GM18498 (cell line): Measurements from ENCODE around the gene SHCBP1L.

Experiments
- ATAC-seq: cut with Tn5 transposase; IDR thresholded peaks from one replicate; pipeline ENCODE4 v1.9.1; 2021; ENCODE audit warnings: mild to moderate bottlenecking, moderate library complexity; ENCODE audit not compliant: unreplicated experiment

The SHCBP1L gene

GRCh38 chr1:182952677-182953444, at the start of gene SHCBP1L:
Gene SHCBP1L, minus strand, starts transcription at chr1:182953166. Its CDS starts 33 bp downstream, at chr1:182953133.
- ATAC-seq = no peak

- no peak for ATAC-seq
Measured at GRCh38 chr1:183002267-183002666, 49.3 kb upstream of the SHCBP1L start.

- ATAC-seq = no peak
Measured at GRCh38 chr1:183000167-183000962, 47.4 kb upstream of the SHCBP1L start.

- ATAC-seq = no peak
Measured at GRCh38 chr1:182998482-182998881, 45.5 kb upstream of the SHCBP1L start.

- ATAC-seq = no peak
Measured at GRCh38 chr1:182996816-182997215, 43.9 kb upstream of the SHCBP1L start.

- no peak for ATAC-seq
Measured at GRCh38 chr1:182995894-182996293, 42.9 kb upstream of the SHCBP1L start.

- ATAC-seq = no peak
Measured at GRCh38 chr1:182993746-182994145, 40.8 kb upstream of the SHCBP1L start.

GRCh38 chr1:182990413-182991144, 37.6 kb upstream of the SHCBP1L start:
- ATAC-seq = no peak

GRCh38 chr1:182985876-182986275, 32.9 kb upstream of the SHCBP1L start:
- no peak for ATAC-seq

GRCh38 chr1:182984621-182985020, 31.7 kb upstream of the SHCBP1L start:
- no peak for ATAC-seq

- ATAC-seq = no peak
Measured at GRCh38 chr1:182984138-182984537, 31.2 kb upstream of the SHCBP1L start.

- no peak for ATAC-seq
Measured at GRCh38 chr1:182978151-182978853, 25.3 kb upstream of the SHCBP1L start.

- no peak for ATAC-seq
Measured at GRCh38 chr1:182977480-182977879, 24.5 kb upstream of the SHCBP1L start.

GRCh38 chr1:182974506-182975191, 21.7 kb upstream of the SHCBP1L start:
- no peak for ATAC-seq

- no peak for ATAC-seq
Measured at GRCh38 chr1:182972829-182973228, 19.9 kb upstream of the SHCBP1L start.

GRCh38 chr1:182972231-182972630, 19.3 kb upstream of the SHCBP1L start:
- ATAC-seq = no peak

- no peak for ATAC-seq
Measured at GRCh38 chr1:182971219-182971618, 18.3 kb upstream of the SHCBP1L start.

- no peak for ATAC-seq
Measured at GRCh38 chr1:182968836-182969734, 16.1 kb upstream of the SHCBP1L start.

GRCh38 chr1:182968151-182968741, 15.3 kb upstream of the SHCBP1L start:
- no peak for ATAC-seq
